ENCODE data around the gene KCNMA1.

GRCh38 chr10:77633376-77633775 is 4.2 kb downstream of the KCNMA1 start:
- TF ChIP-seq HNRNPK (IDR thresholded peaks at IDR 0.05; ENCODE audit: low read depth, low read length, poor library complexity, severe bottlenecking), result no peak
- no peak for TF ChIP-seq ZFP36 (IDR thresholded peaks at IDR 0.05; ENCODE audit: low read depth, low read length, partially characterized antibody)
- no peak for TF ChIP-seq POLR2AphosphoS5 (IDR thresholded peaks at IDR 0.05; ENCODE audit: control insufficient read depth, insufficient read depth, low read depth, low read length)
- no peak for TF ChIP-seq EP300 (IDR thresholded peaks at IDR 0.05; ENCODE audit: low read length)
- TF ChIP-seq E4F1 (CRISPR knock-in tag; IDR thresholded peaks at IDR 0.05; ENCODE audit: borderline replicate concordance), result no peak
- no peak for TF ChIP-seq RCOR1 (IDR thresholded peaks at IDR 0.05; ENCODE audit: borderline replicate concordance in 1 of 2, low read depth in 2 of 2, low read length in 2 of 2)
- no peak for TF ChIP-seq ZNF274 (IDR thresholded peaks at IDR 0.05; ENCODE audit: borderline replicate concordance, low read depth, low read length)
- no peak for TF ChIP-seq ETV6 (IDR thresholded peaks at IDR 0.05; ENCODE audit: borderline replicate concordance in 1 of 2, low read depth in 2 of 2, low read length in 1 of 2)
- no peak for TF ChIP-seq ETV6 (CRISPR knock-in tag; IDR thresholded peaks at IDR 0.05; ENCODE audit: borderline replicate concordance)
